Medulla oblongata (tissue), 1 donor: ENCODE measurements around the gene CFDP1.

Experiments used
- DNase-seq: peaks from one replicate; pipeline ENCODE4 v3.0.0-alpha.2; 2015; ENCODE audit errors: extremely low spot score

Gene CFDP1

GRCh38 chr16:75264999-75265910 lies 168.0 kb downstream of the CFDP1 start:
- DNase-seq = no peak

- DNase-seq = peak; percentile 66
Measured at GRCh38 chr16:75264457-75264998, 168.8 kb downstream of the CFDP1 start.

- DNase-seq = peak; percentile 59
Measured at GRCh38 chr16:75263963-75264445, 169.3 kb downstream of the CFDP1 start.

GRCh38 chr16:75263291-75263962 lies 169.9 kb downstream of the CFDP1 start:
- DNase-seq = no peak

DNA sequence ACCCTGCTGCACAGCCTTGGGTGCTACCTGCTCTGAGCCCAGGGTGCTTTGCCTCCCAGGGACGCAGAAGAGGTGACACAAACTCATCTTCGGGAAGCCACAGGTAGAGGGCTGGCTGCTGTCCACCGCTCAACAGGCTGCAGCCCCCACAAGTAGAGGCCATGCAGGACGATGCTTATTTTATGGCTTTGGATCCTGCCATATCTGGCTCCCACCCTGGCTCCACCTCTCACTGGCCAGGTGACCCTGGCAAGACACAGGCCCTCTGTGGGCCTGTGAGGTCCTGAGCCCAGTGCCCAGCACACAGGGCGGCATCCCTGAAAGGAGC lies 170.5 kb downstream of the CFDP1 start:
- DNase-seq = no peak

DNA sequence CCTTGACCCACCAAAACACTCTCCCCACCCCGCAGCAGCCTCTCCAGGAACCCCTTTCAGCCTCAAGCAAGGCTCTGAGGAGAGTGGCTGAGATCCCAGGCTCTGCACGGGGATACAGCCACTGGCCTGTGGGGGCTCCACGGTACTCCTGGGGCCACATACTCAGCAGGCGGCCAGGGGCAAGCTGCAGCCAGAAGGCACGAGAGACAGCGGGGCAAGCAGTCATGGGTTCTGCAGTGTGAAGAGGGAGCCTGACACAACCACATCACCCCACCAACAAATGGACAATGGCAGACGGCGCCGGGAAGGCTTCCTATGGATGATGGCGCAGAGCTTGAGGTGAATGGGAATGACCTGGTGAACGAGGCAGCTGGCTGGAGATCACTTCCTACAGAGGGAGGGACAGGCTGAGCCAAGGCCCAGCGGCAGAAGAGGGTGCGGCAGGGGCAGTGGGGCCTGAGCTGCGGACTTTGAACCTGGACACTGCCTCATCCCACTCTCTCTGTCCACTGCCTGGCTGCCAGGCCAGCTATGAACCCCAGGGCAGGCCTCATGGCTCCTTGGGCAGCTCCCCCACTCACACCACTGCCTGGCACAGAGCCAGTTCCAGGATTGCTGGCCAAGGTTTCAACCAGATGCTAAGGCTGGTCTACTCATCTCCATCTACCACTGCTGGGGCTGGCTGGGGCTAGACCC lies 171.1 kb downstream of the CFDP1 start:
- DNase-seq = no peak

DNA sequence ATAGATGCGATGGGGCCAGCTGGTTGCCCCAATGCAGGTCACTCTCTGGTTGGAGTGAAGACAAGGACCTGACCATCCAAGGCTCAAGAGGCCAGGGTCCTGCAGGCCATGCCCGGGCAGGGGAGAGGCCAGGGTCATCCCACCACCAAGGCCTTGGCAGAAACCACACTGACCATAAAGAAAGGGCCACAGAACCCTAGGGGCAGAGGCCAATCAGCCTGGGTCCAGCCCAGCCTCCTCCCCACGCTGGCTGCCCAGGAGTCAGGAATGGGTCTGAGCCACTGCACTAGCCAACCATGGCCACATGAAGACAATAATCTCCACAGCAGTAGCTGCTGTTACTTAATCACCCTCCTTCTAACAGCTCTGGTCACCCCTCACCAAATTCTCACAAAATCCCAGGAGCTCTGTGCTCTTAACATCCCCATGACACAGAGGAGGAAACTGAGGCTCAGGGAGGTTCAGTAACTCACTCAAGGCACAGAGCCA lies 171.7 kb downstream of the CFDP1 start:
- DNase-seq = no peak

DNA sequence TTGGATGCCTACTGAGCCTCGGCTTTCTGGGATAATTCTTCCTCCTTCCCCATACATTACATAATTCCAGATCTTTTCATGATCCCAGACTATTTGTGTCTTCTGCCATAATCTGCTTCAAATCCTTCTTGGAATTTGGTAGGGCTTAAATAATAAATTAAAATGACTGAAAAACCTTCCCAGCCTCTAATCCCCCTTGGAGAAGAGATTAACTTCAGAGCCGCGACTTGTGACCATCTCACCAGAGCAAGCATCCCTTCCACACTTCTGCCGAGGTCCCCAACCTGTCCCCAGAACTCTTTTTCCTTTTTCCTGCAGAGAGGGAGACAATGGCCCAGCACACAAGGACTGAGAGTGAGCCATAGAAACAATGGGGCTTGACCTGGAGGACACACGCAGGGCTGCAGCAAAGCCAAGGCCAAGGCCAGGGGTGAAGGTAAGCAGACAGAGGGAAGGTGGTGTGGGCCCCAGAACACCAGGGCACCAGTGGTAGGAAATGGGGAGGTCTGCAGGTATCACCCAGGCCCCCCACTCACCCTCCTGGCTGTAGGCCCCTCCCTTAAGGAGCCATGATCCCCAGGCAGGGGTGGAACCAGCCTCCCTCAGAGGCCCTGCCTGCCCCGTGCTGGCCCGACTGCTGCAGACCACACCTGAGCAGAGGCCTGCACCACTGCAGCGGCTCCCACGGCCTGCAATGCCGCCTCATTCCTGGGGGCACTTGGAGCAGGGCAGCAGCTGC lies 172.3 kb downstream of the CFDP1 start:
- no peak for DNase-seq

DNA sequence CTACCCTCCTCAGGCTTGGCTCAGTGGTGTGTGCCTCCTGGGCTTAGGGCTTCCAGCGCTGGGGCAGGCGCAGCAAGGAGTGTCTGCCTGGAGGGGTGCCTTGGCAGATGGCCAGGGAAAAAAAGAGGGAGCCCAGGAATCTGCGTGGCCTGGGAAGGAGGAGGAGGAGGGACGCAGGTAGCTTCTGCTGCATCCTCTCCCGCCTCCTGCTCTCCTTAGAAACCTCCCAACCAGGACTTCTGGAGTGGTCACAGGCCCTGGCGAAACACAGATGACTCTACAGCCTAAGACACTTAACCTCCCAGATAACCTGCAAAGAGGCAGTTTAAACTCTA lies 174.5 kb downstream of the CFDP1 start:
- DNase-seq = no peak

DNA sequence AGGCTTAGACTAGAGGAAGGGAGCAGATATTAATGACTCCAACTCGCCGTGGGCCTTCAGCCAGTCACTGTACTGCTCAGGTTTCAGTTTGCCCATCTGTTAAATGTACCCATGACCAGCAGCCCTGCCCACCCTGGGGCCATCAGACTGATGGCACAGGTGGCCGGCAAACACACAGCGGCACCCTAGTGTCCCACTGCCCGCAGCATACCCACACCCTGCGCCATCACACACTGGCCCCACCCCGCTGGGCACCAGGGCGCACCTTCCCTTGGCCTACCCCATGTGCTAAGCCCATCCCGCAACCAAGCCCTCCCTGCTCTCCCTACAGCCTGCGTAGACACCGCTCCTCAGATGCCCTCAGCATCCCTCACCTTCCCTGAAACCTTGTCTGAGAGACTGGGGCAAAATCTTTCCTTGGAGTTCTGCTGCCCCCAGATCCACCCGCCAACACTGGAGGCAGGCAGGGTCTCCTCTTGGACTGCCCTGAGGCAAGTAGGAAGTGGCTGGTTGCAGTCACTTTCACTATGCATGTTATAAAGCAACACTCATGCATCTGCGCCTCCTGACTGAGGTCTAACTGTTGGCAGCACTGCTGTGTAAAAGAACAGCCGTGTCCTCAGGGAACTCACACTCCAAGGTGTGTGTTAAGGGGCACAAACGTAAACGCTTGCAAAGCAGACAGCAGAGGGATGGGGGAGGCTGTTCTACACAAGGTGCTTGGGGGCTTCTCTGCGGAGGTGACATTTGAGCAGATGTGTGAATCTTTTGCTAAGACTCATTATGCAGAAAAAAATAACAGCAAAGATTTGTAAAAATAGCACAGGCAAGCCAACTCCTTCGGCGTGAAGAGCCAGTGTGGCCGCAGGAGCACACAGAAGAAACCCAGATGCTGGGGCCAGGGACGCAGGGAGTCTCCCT lies 175.2 kb downstream of the CFDP1 start:
- no peak for DNase-seq

- peak; percentile 61 for DNase-seq
Measured at GRCh38 chr16:75256696-75257343, 176.5 kb downstream of the CFDP1 start.

DNA sequence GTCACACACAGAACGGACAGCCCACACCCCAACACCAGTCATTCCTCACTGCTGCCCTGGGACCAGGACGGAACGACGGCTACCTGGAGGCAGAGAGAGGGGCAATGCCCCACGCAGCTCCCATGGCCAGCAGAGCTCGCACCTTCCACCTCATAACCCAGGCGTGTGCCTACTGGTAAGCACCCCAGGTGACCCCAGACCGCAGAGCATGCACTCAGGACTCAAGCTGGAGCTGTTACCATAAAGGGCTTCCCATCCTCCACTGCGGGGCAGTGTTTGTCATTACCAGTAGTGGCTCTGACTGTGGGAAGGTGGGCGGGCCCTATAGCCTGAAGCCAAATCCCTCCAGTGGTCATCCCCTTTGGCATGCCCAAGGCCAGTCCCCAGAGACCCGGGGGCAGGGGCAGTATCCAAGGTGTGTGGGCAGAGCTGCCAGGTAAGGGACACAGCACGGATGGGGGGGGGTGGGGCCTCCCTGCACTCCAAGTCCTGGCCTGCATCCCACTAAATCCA lies 177.2 kb downstream of the CFDP1 start:
- DNase-seq = peak; percentile 49

- no peak for DNase-seq
Measured at GRCh38 chr16:75254359-75254837, 178.9 kb downstream of the CFDP1 start.

- DNase-seq = peak; percentile 47
Measured at GRCh38 chr16:75252946-75253911, 180.1 kb downstream of the CFDP1 start.

GRCh38 chr16:75252049-75252864 lies 181.0 kb downstream of the CFDP1 start:
- no peak for DNase-seq

DNA sequence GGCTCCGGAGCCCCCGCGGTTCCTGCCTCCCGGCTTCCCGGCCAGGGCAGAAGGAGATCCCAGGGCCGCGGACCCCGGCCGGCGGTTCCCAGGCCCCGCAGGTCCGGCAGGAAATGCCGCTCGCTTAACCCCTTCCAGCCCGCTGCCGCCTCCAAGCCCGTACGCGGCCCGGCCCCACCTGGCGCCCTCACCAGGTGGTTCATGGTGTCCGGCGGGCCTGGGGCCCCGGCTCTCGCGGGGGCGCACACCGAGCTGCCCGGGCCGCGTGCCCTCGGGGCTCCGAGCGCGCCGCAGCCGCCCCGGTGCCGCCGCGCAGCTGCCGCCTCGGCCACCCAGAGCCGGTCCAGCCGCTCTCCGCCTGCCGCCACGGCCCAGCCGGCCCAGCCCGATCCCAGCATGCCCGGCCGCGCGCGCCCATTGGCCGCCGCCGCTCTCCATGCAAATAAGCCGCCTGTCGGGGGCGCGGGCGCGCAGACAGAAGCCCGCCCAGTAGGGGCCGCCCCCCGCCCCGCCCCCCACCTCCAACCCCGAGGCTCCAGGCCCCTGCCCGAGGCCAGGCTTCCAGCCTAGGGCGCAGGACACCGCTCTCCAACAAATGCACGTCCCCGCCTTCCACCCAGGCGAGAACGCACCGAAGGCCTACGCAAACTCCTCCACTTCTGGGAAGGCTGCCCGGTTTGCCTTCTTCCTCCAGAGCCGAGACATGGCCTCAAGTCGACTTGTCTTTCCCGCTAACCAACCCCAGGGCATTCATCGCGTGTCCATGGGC lies 181.8 kb downstream of the CFDP1 start, which contains the start of gene BCAR1:
Gene BCAR1 (minus strand): TSS at position 345 of the 769 bp plus-strand sequence. CDS start 142 bp downstream, at position 203.
- peak; percentile 86 for DNase-seq
